GM12873 (cell line): Measurements from ENCODE around the gene WRNIP1.

Experiments used
- TF ChIP-seq, protein P1 (sequence below): IDR thresholded peaks from 2 replicates; pipeline ENCODE4 v1.5.1; 2012; ENCODE audit warnings: low read depth, mild to moderate bottlenecking, moderate library complexity, low read length, control low read depth; ENCODE audit not compliant: insufficient read depth; ENCODE audit errors: missing control alignments

The WRNIP1 gene

DNA sequence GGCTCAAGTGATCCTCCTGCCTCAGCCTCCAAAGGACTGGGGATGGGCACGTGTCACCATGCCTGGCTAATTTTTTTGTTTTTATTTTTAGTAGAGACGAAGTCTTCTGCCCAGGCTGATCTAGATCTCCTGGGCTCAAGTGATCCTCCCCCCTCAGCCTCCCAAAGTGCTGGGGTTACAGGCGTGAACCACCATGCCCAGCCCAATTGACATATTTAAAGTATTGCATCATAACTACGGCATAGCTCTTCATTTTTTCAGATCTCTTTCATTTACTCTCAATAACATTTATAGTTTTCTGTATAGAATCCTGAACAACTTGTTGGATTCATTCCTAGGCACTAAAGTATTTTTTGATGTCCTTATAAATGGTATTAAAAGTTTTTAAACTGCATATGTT lies 63.4 kb downstream of the WRNIP1 start:
- TF ChIP-seq, protein P1, sequence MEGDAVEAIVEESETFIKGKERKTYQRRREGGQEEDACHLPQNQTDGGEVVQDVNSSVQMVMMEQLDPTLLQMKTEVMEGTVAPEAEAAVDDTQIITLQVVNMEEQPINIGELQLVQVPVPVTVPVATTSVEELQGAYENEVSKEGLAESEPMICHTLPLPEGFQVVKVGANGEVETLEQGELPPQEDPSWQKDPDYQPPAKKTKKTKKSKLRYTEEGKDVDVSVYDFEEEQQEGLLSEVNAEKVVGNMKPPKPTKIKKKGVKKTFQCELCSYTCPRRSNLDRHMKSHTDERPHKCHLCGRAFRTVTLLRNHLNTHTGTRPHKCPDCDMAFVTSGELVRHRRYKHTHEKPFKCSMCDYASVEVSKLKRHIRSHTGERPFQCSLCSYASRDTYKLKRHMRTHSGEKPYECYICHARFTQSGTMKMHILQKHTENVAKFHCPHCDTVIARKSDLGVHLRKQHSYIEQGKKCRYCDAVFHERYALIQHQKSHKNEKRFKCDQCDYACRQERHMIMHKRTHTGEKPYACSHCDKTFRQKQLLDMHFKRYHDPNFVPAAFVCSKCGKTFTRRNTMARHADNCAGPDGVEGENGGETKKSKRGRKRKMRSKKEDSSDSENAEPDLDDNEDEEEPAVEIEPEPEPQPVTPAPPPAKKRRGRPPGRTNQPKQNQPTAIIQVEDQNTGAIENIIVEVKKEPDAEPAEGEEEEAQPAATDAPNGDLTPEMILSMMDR, result no peak

DNA sequence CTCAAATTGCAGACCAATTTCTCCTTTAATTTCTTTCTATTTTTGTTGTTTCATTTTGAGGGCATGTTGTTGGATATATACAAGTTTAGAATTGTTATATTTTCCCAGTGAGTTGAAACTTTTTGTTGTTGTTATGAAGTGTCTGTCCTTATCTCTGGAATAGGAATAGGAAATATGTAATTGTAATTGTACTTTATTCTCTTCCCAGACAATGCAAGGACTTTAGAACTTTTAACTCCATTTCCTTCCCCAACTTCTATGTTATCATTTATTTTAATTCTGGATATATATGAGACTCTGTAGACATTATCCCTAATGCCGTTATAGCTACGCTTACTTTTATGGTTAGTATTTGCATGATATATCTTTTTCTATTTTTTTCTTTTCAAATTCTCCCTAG lies 64.1 kb downstream of the WRNIP1 start:
- TF ChIP-seq, protein P1, result no peak

DNA sequence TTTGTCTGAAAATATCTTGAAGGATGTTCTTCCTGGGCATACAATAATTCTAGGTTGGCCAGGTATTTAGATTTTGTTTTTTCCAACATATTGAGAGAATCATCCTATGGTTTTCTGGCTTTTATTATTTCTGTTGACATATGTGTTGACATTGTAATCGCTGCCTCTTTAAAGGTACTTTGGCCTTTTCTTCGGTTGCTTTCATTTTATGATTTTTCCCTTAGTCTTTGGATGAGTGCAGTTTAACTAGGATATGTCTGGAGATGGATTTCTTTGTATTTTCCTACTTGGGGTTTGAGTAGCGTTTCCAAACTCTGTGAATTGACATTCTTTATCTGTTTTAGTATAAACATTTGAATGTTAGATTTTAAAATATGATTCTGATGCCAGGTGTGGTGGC lies 65.0 kb downstream of the WRNIP1 start:
- TF ChIP-seq, protein P1, result no peak

DNA sequence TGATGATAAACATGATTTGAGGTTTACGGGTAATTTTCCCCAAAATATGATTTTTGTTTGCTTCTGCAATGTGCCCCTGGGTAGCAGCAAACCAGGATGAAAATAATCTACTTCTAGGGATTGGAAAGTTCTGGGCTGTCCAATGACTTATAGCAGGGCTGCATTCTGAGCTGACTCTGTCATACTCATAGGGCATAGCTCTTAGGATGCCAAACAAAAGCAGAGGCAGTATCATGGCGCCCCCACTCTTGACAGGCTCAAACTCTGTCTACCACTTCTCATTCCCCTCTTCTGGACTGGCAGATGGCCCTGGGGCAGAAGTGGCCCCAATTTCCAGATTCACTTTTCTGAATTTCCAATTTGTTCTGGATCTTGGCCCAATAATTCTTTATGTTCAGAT lies 66.2 kb downstream of the WRNIP1 start:
- TF ChIP-seq, protein P1, result no peak

DNA sequence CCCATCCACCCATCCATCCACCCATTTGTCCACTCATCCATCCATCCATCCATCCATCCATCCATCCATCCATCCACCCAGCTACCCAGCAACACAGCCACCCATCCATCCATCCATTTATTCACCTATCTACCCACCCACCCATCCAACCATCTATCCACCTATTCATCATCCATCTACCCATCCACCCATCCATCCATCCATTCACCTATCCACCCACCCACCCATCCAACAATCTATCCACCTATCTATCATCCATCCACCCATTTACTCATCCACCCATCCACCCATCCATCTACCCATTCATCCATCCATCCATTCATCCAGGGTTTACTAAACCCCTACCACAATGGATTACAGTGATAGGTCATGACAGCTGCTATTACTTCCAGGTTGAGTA lies 69.1 kb downstream of the WRNIP1 start:
- TF ChIP-seq, protein P1, result no peak
